ENCODE data around the gene CASKIN1.
A peak's percentile ranks its signal among the peaks of the same experiment; 100 is the strongest.

Gene CASKIN1

GRCh38 chr16:2173916-2174315 is 22.5 kb downstream of the CASKIN1 start:
- no peak for DNase-seq

- DNase-seq = no peak
These were observed 23.0 kb downstream of the CASKIN1 start for GRCh38 chr16:2173366-2173765.

GRCh38 chr16:2172688-2173335 is 23.6 kb downstream of the CASKIN1 start:
- DNase-seq = no peak

- no peak for DNase-seq
These were observed 24.7 kb downstream of the CASKIN1 start for GRCh38 chr16:2171601-2172178.

- no peak for DNase-seq
These were observed 25.6 kb downstream of the CASKIN1 start for GRCh38 chr16:2170587-2171435.

- DNase-seq = no peak
These were observed 26.3 kb downstream of the CASKIN1 start for GRCh38 chr16:2170080-2170479.

- no peak for DNase-seq
These were observed 29.3 kb downstream of the CASKIN1 start for GRCh38 chr16:2167068-2167638.

- DNase-seq = no peak
These were observed 29.9 kb downstream of the CASKIN1 start for GRCh38 chr16:2166263-2167067.

GRCh38 chr16:2165861-2166260 is 30.5 kb downstream of the CASKIN1 start:
- DNase-seq = no peak

- DNase-seq = no peak
These were observed 33.1 kb downstream of the CASKIN1 start for GRCh38 chr16:2163211-2163881.

- no peak for DNase-seq
These were observed 33.7 kb downstream of the CASKIN1 start for GRCh38 chr16:2162676-2163118.

- DNase-seq = no peak
These were observed 34.5 kb downstream of the CASKIN1 start for GRCh38 chr16:2161911-2162310.

GRCh38 chr16:2160915-2161551 is 35.4 kb downstream of the CASKIN1 start:
- DNase-seq = no peak

GRCh38 chr16:2159175-2159838 is 37.1 kb downstream of the CASKIN1 start:
- no peak for DNase-seq

- no peak for DNase-seq
These were observed 38.2 kb downstream of the CASKIN1 start for GRCh38 chr16:2158262-2158638.

- DNase-seq = no peak
These were observed 38.7 kb downstream of the CASKIN1 start for GRCh38 chr16:2157480-2158261.

GRCh38 chr16:2156849-2157224 is 39.6 kb downstream of the CASKIN1 start:
- DNase-seq = no peak

- DNase-seq = peak; percentile 41
These were observed 40.2 kb downstream of the CASKIN1 start for GRCh38 chr16:2155977-2156848.
